ENCODE data around the gene IGFALS.

GRCh38 chr16:1759511-1759910 lies 34.0 kb downstream of the IGFALS start:
- TF ChIP-seq EP300 (IDR thresholded peaks at IDR 0.05): no peak
- TF ChIP-seq, protein P1, sequence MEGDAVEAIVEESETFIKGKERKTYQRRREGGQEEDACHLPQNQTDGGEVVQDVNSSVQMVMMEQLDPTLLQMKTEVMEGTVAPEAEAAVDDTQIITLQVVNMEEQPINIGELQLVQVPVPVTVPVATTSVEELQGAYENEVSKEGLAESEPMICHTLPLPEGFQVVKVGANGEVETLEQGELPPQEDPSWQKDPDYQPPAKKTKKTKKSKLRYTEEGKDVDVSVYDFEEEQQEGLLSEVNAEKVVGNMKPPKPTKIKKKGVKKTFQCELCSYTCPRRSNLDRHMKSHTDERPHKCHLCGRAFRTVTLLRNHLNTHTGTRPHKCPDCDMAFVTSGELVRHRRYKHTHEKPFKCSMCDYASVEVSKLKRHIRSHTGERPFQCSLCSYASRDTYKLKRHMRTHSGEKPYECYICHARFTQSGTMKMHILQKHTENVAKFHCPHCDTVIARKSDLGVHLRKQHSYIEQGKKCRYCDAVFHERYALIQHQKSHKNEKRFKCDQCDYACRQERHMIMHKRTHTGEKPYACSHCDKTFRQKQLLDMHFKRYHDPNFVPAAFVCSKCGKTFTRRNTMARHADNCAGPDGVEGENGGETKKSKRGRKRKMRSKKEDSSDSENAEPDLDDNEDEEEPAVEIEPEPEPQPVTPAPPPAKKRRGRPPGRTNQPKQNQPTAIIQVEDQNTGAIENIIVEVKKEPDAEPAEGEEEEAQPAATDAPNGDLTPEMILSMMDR (IDR thresholded peaks at IDR 0.05): no peak
- no peak for TF ChIP-seq POLR2AphosphoS5 (IDR thresholded peaks at IDR 0.05)
- TF ChIP-seq POLR2A (IDR thresholded peaks at IDR 0.05): no peak
